Measurements from ENCODE around the gene MTARC1.

Gene MTARC1

GRCh38 chr1:220811695-220812094, 25.0 kb downstream of the MTARC1 start:
- no peak overlapping the region for H3K4me3 ChIP-seq (ENCODE audit: control insufficient read depth, low read depth, low read length)
- no peak for DNase-seq (ENCODE audit: low read depth)
- no peak for TF ChIP-seq CTCF (IDR thresholded peaks at IDR 0.05; ENCODE audit: control insufficient read depth, insufficient read depth, low read depth, low read length, missing control alignments)

- no peak for TF ChIP-seq CTCF (IDR thresholded peaks at IDR 0.05; ENCODE audit: control insufficient read depth, insufficient read depth, low read depth, low read length, missing control alignments)
- no peak overlapping the region for H3K4me3 ChIP-seq (ENCODE audit: control insufficient read depth, low read depth, low read length)
- DNase-seq (ENCODE audit: low read depth), result no peak
Observed at GRCh38 chr1:220812308-220812707, 25.6 kb downstream of the MTARC1 start.

- no peak overlapping the region for H3K4me3 ChIP-seq (ENCODE audit: control insufficient read depth, low read depth, low read length)
- no peak for DNase-seq (ENCODE audit: low read depth)
- TF ChIP-seq CTCF (IDR thresholded peaks at IDR 0.05; ENCODE audit: control insufficient read depth, insufficient read depth, low read depth, low read length, missing control alignments), result peak; percentile 10
Observed at GRCh38 chr1:220813013-220813412, 26.3 kb downstream of the MTARC1 start.

GRCh38 chr1:220815409-220815808, 28.7 kb downstream of the MTARC1 start:
- no peak for TF ChIP-seq CTCF (IDR thresholded peaks at IDR 0.05; ENCODE audit: control insufficient read depth, insufficient read depth, low read depth, low read length, missing control alignments)
- no peak overlapping the region for H3K4me3 ChIP-seq (ENCODE audit: control insufficient read depth, low read depth, low read length)
- no peak for DNase-seq (ENCODE audit: low read depth)

GRCh38 chr1:220817907-220818306, 31.2 kb downstream of the MTARC1 start:
- DNase-seq (ENCODE audit: low read depth), result peak; percentile 67
- no peak for TF ChIP-seq CTCF (IDR thresholded peaks at IDR 0.05; ENCODE audit: control insufficient read depth, insufficient read depth, low read depth, low read length, missing control alignments)

GRCh38 chr1:220818421-220819173, 31.9 kb downstream of the MTARC1 start:
- DNase-seq (ENCODE audit: low read depth), result peak; percentile 65
- no peak for TF ChIP-seq CTCF (IDR thresholded peaks at IDR 0.05; ENCODE audit: control insufficient read depth, insufficient read depth, low read depth, low read length, missing control alignments)
- no peak overlapping the region for H3K4me3 ChIP-seq (ENCODE audit: control insufficient read depth, low read depth, low read length)

More at GRCh38 chr1:220817907-220818306, 31.2 kb downstream of the MTARC1 start:
- no peak overlapping the region for H3K4me3 ChIP-seq (ENCODE audit: control insufficient read depth, low read depth, low read length)
